MM.1S (cell line): ENCODE results near the gene LDLRAD4.

Experiments used
- EZH2 ChIP-seq: fragments of 300-600 bp; sonication (generic); optimal IDR thresholded peaks from 2 replicates; pipeline ENCODE3; 2017; ENCODE audit warnings: low read depth, mild to moderate bottlenecking, antibody characterized with exemption, low read length, mixed read lengths
- TF ChIP-seq, protein P1 (sequence below): fragments of 300-600 bp; sonication (generic); IDR thresholded peaks from 2 replicates; pipeline ENCODE4 v1.5.1; 2016; ENCODE audit warnings: antibody characterized with exemption, low read length, mixed read lengths

- TF ChIP-seq, protein P1, sequence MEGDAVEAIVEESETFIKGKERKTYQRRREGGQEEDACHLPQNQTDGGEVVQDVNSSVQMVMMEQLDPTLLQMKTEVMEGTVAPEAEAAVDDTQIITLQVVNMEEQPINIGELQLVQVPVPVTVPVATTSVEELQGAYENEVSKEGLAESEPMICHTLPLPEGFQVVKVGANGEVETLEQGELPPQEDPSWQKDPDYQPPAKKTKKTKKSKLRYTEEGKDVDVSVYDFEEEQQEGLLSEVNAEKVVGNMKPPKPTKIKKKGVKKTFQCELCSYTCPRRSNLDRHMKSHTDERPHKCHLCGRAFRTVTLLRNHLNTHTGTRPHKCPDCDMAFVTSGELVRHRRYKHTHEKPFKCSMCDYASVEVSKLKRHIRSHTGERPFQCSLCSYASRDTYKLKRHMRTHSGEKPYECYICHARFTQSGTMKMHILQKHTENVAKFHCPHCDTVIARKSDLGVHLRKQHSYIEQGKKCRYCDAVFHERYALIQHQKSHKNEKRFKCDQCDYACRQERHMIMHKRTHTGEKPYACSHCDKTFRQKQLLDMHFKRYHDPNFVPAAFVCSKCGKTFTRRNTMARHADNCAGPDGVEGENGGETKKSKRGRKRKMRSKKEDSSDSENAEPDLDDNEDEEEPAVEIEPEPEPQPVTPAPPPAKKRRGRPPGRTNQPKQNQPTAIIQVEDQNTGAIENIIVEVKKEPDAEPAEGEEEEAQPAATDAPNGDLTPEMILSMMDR, result no peak
- no peak for TF ChIP-seq EZH2
Observed at GRCh38 chr18:13278062-13278630, 59.6 kb downstream of the LDLRAD4 start.
